Stimulated activated CD4-positive, alpha-beta T cell treated with anti-CD3 and anti-CD28 coated beads, Interleukin-2, amount 100 ng/mL, for 24 hours (primary cell): ENCODE data around the gene RTN4RL1.

Source experiments
- DNase-seq, 2 donors: peaks; one replicate each; pipeline ENCODE4 v3.0.0-alpha.2; 2020

Gene RTN4RL1

GRCh38 chr17:2044263-2044894 is 19.2 kb upstream of the RTN4RL1 start:
- DNase-seq, result no peak

GRCh38 chr17:2043785-2044184 is 18.7 kb upstream of the RTN4RL1 start:
- DNase-seq, result no peak

GRCh38 chr17:2042933-2043332 is 17.8 kb upstream of the RTN4RL1 start:
- DNase-seq, result no peak

- no peak for DNase-seq
Observed at GRCh38 chr17:2042390-2042847, 17.3 kb upstream of the RTN4RL1 start.

GRCh38 chr17:2041561-2042389 is 16.6 kb upstream of the RTN4RL1 start, which contains the start of gene OVCA2:
OVCA2 (plus strand) TSS chr17:2042022; CDS start chr17:2042048, 26 bp downstream.
- DNase-seq, result peak; percentile 97 to 98

GRCh38 chr17:2040942-2041560 is 15.9 kb upstream of the RTN4RL1 start:
- DNase-seq, result no peak

GRCh38 chr17:2040219-2040827 is 15.2 kb upstream of the RTN4RL1 start:
- no peak for DNase-seq

- no peak for DNase-seq
Observed at GRCh38 chr17:2037155-2037554, 12.0 kb upstream of the RTN4RL1 start.

DNA sequence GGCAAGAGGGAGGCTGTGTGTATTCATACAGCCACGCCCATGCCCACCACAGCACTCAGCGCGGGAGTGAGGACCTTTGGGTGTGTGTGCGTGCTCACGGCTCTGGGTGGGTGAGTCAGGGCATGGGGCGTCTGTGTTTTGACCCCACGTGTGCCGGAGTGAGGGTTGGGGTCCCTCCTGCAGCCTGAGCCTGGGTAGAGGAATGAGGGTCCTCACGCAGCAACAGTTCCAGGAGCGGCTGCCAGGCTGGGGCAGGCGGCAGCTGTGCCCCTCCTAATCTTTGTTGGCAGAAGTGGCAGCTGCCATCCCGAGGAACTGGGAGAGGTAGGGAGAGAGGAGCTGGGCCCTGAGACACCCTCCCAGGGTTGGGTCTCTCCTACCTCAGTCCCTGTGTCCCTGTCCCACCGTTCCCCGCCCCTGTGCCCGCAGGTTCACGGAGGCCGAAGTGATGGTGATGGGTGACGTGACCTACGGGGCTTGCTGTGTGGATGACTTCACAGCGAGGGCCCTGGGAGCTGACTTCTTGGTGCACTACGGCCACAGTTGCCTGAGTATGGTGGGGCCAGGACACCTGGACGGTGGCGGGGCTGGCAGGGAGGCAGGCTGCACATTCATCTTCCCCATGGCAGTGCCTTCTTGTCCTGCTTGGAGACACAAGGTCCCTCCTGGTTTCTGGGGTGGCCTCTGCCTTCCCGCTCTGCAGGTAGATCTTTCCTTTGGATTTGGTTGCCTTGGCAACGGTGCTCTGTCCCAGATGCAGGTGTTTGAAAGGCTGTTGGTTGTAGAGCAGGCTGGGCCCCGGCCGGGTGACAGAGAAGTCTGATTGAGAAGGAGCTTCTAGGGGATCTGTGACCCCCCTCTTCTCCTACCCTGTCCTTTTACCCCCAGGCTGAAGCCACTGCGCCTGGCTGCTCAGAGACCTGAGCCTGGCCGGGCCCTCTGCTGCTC is 10.7 kb upstream of the RTN4RL1 start:
- no peak for DNase-seq

DNA sequence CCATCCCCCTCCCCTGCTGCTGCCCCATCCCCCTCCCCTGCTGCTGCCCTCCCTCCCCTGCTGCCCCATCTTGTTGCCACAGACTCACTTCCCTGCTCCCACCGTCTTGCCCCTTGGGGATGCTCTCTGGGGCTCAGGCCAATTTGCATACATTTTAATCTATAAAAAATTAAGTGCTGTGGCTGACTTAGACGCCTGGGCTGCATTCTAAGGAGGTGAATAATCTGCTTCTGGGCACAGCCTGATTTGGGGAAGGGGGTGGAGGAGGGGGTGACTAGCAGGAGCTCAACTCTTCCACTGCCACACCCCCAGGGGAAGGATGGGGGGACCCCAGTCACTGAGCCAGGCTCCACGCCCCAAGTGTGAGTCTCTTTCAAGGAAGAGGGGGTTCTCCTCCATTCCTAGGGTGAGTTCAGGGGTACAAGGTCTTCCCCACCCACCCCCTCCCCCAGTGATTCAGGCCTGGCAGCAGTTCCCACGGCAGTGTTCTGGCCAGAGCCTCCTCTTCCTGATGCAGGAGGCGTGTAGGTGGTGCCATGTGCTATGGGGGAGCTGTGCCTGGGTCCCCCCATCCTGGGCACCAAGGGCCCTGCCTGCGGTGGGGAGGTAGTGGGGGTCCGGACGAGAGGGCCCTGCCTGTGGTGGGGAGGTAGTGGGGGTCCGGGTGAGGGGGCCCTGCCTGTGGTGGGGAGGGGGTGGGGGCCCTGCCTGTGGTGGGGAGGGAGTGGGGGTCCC is 9.8 kb upstream of the RTN4RL1 start:
- DNase-seq, result no peak

DNA sequence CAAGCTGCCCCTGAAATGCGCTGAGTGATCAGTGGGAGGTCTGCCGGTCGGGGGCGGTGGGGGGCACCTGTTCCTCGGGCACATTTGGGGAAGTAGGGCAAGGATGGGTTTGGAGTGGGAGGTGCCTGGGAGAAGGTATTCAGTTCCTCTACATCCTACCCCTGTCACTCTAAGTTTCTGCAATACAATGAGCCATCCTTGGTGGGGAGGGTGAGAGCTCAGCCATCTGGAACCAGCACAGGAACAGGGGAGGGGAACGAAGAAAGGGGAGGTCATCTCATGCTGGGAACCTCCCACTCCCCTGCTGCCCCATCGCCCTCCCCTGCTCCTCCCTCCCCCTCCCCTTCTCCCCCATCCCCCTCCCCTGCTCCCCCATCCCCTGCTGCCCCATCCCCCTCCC is 9.0 kb upstream of the RTN4RL1 start:
- DNase-seq, result no peak

GRCh38 chr17:2033153-2033552 is 8.0 kb upstream of the RTN4RL1 start:
- no peak for DNase-seq

DNA sequence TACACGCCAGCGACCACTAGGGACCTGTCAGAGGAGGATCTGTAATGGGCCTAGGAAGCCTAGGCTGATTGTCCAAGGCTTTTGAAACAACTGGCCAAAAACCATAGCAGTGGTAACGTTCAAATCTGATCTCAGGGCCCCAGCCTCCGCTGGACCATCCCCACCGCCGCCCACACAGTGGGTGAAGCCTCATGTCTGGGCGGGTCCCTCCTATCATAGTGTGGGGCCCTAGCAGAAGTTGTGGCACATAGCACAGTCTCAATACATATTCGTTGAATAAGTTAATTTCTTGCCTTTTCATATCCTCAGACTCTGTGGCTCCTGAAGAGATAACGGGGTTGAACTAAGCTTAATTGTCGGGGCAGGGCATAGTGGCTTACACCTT is 5.6 kb upstream of the RTN4RL1 start:
- peak in 1 of 2 donors; percentile 56 for DNase-seq

DNA sequence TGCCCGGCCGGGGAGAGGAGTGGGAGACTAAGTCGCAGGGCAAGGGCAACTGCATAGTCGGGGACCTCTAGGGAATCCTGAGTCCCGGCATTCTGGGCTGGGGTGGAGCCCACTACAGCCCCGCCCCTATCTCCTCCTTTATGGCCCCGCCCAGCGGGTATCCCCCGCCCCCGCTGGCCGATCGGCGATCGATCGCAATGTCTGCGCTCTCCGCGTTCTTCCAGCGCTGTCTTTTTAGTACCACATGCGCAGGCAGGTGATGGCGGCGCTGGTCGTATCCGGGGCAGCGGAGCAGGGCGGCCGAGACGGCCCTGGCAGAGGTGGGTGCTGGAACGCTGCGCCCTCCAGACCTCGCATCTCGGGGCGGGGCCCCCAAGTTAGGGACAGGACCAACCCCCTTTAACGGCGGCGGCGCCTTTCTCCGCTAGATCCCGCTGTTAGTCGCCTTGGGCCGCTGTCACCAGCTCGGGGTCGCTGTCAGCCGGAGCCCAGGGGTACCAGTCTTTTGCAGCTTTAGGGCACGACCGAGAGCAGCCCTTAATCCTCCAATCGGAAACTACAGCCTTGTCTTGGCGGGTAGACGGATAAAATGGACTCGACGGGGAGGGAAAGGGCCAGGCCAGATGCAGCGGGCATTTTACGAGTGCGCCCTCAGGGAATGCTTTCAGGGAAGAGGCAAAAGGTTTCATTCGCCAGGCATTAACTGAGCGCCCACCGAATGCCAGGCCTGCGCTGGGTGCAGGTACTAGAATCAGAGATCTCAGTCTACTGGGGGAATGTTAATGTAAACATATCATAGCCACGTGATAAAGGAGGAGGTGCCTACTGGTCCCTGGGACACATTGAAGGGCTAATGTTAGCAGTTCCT is 5.0 kb upstream of the RTN4RL1 start, which contains the start of gene DPH1:
Gene DPH1 (plus strand): TSS at position 243 of the 868 bp plus-strand sequence. CDS start 17 bp downstream, at position 260.
- peak; percentile 89 to 90 for DNase-seq

- DNase-seq, result no peak
Observed at GRCh38 chr17:2028737-2029136, 3.6 kb upstream of the RTN4RL1 start.

GRCh38 chr17:2028234-2028614 is 3.1 kb upstream of the RTN4RL1 start:
- DNase-seq, result no peak

GRCh38 chr17:2027528-2028233 is 2.5 kb upstream of the RTN4RL1 start:
- DNase-seq, result no peak

DNA sequence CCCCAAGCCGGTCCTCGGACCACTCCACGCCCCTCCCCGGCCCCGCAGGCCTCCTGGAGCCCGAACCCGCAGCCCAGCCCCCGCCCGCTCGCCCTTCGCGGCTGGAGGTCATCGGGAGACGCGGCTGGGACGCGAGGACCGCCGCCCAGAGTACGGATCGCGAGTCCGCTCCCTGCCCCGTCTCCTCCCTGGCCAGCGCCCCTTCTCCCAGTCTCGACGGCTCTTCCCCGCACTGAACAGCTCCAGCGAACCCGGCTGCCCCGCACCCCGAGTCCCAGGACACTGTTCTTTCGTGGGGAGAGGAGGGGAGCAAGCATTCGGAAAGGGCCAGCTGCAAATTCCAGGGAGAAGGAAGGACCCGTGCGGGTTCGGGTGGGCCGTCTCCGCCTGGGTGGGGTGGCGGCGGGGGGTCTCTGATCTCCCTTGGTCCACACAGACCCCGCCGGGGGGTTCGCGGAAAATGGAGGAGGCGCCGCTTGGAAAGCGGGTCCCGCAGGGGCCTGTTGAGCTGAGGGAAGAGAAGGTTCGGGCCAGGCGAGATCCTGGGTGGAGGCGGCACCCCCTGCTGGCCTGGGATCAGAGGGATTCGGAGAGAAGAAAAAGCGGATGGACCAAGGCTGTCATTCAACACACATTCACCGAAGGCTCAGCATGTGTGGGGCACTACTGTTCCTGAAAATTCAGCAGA is 632 bp upstream of the RTN4RL1 start:
- DNase-seq, result peak; percentile 44 to 52
